H1 (cell line): ENCODE data around the gene CCDC183. TPM values are rescaled to one million over a fixed set of nuclear protein-coding genes. Genes with fewer than 3 reads are reported as not detected.

Source experiments
- CTCF ChIA-PET: fragments of 300-600 bp; sonication (Branson Sonifier 250); formaldehyde crosslinking; loops from one replicate; lab custom pipeline; 2021; ENCODE audit not compliant: partially characterized antibody; lab: Charles Lee
- POLR2A ChIA-PET: fragments of 300-600 bp; sonication (Branson Sonifier 250); formaldehyde crosslinking; loops from one replicate; lab custom pipeline; 2021; ENCODE audit warnings: inconsistent platforms; ENCODE audit not compliant: partially characterized antibody; lab: Charles Lee
- DNase-seq, 2 experiments: peaks; one replicate each; pipeline versions ENCODE4 v3.0.0 to v3.0.0-alpha.2; 2010 to 2022; ENCODE audit warnings: low spot score in 2 of 2, low read depth in 1 of 2, mixed read lengths in 1 of 2
- FAIRE-seq: peaks from 2 replicates; lab custom pipeline; 2011; peaks lifted over from hg19 to GRCh38; lab: Jason Lieb, UNC
- H2AFZ ChIP-seq: 2 replicates; pipeline ENCODE4 v1.8.1; 2012; ENCODE audit warnings: low read length, inconsistent platforms
- H2AK5ac ChIP-seq: 2 replicates; pipeline ENCODE4 v1.6.1; 2013; ENCODE audit warnings: low read depth, low read length
- H2BK120ac ChIP-seq: replicated peaks from 2 replicates; pipeline ENCODE3; 2013; ENCODE audit warnings: low read depth, low read length, inconsistent platforms
- H2BK12ac ChIP-seq: 2 replicates; pipeline ENCODE4 v1.6.1; 2013; ENCODE audit warnings: low read depth, low read length
- H2BK15ac ChIP-seq: 2 replicates; pipeline ENCODE4 v1.6.1; 2013; ENCODE audit warnings: low read length
- H2BK20ac ChIP-seq: 2 replicates; pipeline ENCODE4 v1.6.1; 2013; ENCODE audit warnings: low read length
- H2BK5ac ChIP-seq: 2 replicates; pipeline ENCODE4 v1.6.1; 2013; ENCODE audit warnings: low read depth, low read length
- H3K14ac ChIP-seq: 2 replicates; pipeline ENCODE4 v1.6.1; 2013; ENCODE audit warnings: inconsistent platforms; ENCODE audit not compliant: insufficient read length
- H3K18ac ChIP-seq: 2 replicates; pipeline ENCODE4 v1.6.1; 2013; ENCODE audit warnings: low read length; ENCODE audit errors: extremely low read depth
- H3K23ac ChIP-seq: 2 replicates; pipeline ENCODE4 v1.6.1; 2013; ENCODE audit warnings: inconsistent platforms; ENCODE audit not compliant: insufficient read length
- H3K23me2 ChIP-seq: 2 replicates; pipeline ENCODE4 v1.6.1; 2013; ENCODE audit warnings: low read depth, low read length
- H3K27ac ChIP-seq: 2 replicates; pipeline ENCODE4 v1.6.1; 2011; ENCODE audit warnings: low read depth, low read length, inconsistent platforms
- H3K27me3 ChIP-seq, 4 experiments: replicated peaks in 1 of 4; 1 replicate in 1 of 4; 2 replicates in 3 of 4; pipeline versions ENCODE4 v1.6.1 to v1.8.1; 2011 to 2013; ENCODE audit warnings: low read length in 3 of 4, mild to moderate bottlenecking in 3 of 4, inconsistent platforms in 2 of 4, mixed read lengths in 2 of 4, moderate library complexity in 1 of 4; ENCODE audit not compliant: control insufficient read depth in 3 of 4, insufficient read depth in 3 of 4; ENCODE audit errors: extremely low read depth in 1 of 4
- H3K36me3 ChIP-seq, 4 experiments: 2 replicates each; pipeline versions ENCODE4 v1.6.1 to v1.8.1; 2011 to 2013; ENCODE audit warnings: mild to moderate bottlenecking in 4 of 4, low read length in 3 of 4, moderate library complexity in 2 of 4, control low read depth in 1 of 4, inconsistent platforms in 1 of 4; ENCODE audit not compliant: insufficient read depth in 4 of 4, control insufficient read depth in 2 of 4
- H3K4ac ChIP-seq: replicated peaks from 2 replicates; pipeline ENCODE3; 2013; ENCODE audit warnings: low read length, low read depth, mixed read lengths, inconsistent platforms; ENCODE audit not compliant: insufficient read length
- H3K4me1 ChIP-seq, 4 experiments: replicated peaks in 1 of 4; 1 replicate in 1 of 4; 2 replicates in 3 of 4; pipeline versions ENCODE4 v1.6.1 to v1.8.1; 2011 to 2013; ENCODE audit warnings: low read length in 3 of 4, inconsistent platforms in 2 of 4, mixed read lengths in 1 of 4; ENCODE audit not compliant: insufficient read depth in 4 of 4, control insufficient read depth in 3 of 4
- H3K4me2 ChIP-seq, 2 experiments: 2 replicates each; pipeline versions ENCODE4 v1.6.1 to v1.8.1; 2011 to 2013; ENCODE audit warnings: low read depth in 2 of 2, low read length in 2 of 2, control low read depth in 1 of 2, inconsistent platforms in 1 of 2, mild to moderate bottlenecking in 1 of 2; ENCODE audit not compliant: insufficient read depth in 1 of 2
- H3K4me3 ChIP-seq, 4 experiments: fragments of 200-600, 300-600 bp in 1 of 4; sonication (generic), shearing (Covaris generic), sonication (Bioruptor Twin) in 1 of 4; 2 replicates each; pipeline versions ENCODE4 v1.5.1 to v1.8.1; 2011 to 2016; ENCODE audit warnings: low read length in 4 of 4, low read depth in 3 of 4, control low read depth in 2 of 4, inconsistent platforms in 2 of 4, mild to moderate bottlenecking in 2 of 4, mixed read lengths in 1 of 4, moderate library complexity in 1 of 4; ENCODE audit not compliant: insufficient read depth in 2 of 4; ENCODE audit errors: extremely low read depth in 1 of 4
- H3K56ac ChIP-seq: replicated peaks from 2 replicates; pipeline ENCODE3; 2013; ENCODE audit warnings: low read depth, mild to moderate bottlenecking, mixed read lengths, low read length, inconsistent platforms; ENCODE audit not compliant: insufficient read length
- H3K79me1 ChIP-seq: 2 replicates; pipeline ENCODE4 v1.6.1; 2013; ENCODE audit warnings: low read depth, low read length, control low read depth
- H3K79me2 ChIP-seq, 2 experiments: 2 replicates each; pipeline versions ENCODE4 v1.6.1 to v1.8.1; 2012 to 2013; ENCODE audit warnings: low read length in 2 of 2, mild to moderate bottlenecking in 2 of 2, inconsistent platforms in 1 of 2; ENCODE audit not compliant: insufficient read depth in 2 of 2, control insufficient read depth in 1 of 2
- H3K9ac ChIP-seq, 4 experiments: replicated peaks in 1 of 4; 1 replicate in 1 of 4; 2 replicates in 3 of 4; pipeline versions ENCODE4 v1.6.1 to v1.8.1; 2011 to 2013; ENCODE audit warnings: low read depth in 3 of 4, low read length in 3 of 4, control low read depth in 2 of 4, mild to moderate bottlenecking in 2 of 4, moderate library complexity in 2 of 4, inconsistent platforms in 1 of 4; ENCODE audit errors: extremely low read depth in 1 of 4
- H3K9me3 ChIP-seq, 2 experiments: 2 replicates each; pipeline versions ENCODE4 v1.6.1 to v1.8.1; 2012 to 2013; ENCODE audit warnings: mild to moderate bottlenecking in 2 of 2, moderate library complexity in 2 of 2, control low read depth in 1 of 2, inconsistent platforms in 1 of 2, low read depth in 1 of 2, low read length in 1 of 2, mixed read lengths in 1 of 2; ENCODE audit not compliant: insufficient read depth in 2 of 2
- H4K20me1 ChIP-seq, 2 experiments: replicated peaks in 1 of 2; 2 replicates each; pipeline versions ENCODE3 to v1.8.1; 2011 to 2013; ENCODE audit warnings: inconsistent platforms in 2 of 2, low read length in 2 of 2, mild to moderate bottlenecking in 1 of 2; ENCODE audit not compliant: insufficient read depth in 2 of 2, control insufficient read depth in 1 of 2
- H4K5ac ChIP-seq: 2 replicates; pipeline ENCODE4 v1.6.1; 2013; ENCODE audit warnings: low read length, low read depth, mixed read lengths, inconsistent platforms; ENCODE audit not compliant: insufficient read length
- H4K8ac ChIP-seq: 2 replicates; pipeline ENCODE4 v1.8.0; 2013; ENCODE audit warnings: mild to moderate bottlenecking, moderate library complexity, low read length, inconsistent platforms; ENCODE audit not compliant: insufficient read depth; ENCODE audit errors: extremely low read depth
- H4K91ac ChIP-seq: replicated peaks from 2 replicates; pipeline ENCODE3; 2013; ENCODE audit warnings: low read length, mixed read lengths, inconsistent platforms; ENCODE audit not compliant: insufficient read length
- ASH2L ChIP-seq: fragments of 200-600, 300-600 bp; sonication (generic); IDR thresholded peaks from one replicate; pipeline ENCODE4 v1.7.1; 2017; ENCODE audit warnings: low read length
- CHD2 ChIP-seq: IDR thresholded peaks from 2 replicates; pipeline ENCODE4 v1.6.1; 2012; ENCODE audit warnings: low read length, improper control_type of control experiment
- FOSL1 ChIP-seq: IDR thresholded peaks from 2 replicates; pipeline ENCODE4 v1.6.1; 2011; ENCODE audit warnings: mild to moderate bottlenecking, low read depth, low read length, moderate library complexity; ENCODE audit not compliant: insufficient read depth
- SUZ12 ChIP-seq: fragments of 200-600 bp; sonication (generic); IDR thresholded peaks from 2 replicates; pipeline ENCODE4 v1.6.1; 2012; ENCODE audit warnings: mild to moderate bottlenecking, inconsistent platforms, low read length, moderate library complexity, mixed read lengths
- TAF7 ChIP-seq: optimal IDR thresholded peaks from 2 replicates; pipeline ENCODE3; 2011; ENCODE audit warnings: low read depth, mild to moderate bottlenecking, inconsistent platforms, low read length, moderate library complexity, borderline replicate concordance
- TBP ChIP-seq: IDR thresholded peaks from 2 replicates; pipeline ENCODE4 v1.6.1; 2011; ENCODE audit warnings: low read depth, low read length, improper control_type of control experiment
- TEAD4 ChIP-seq: IDR thresholded peaks from 2 replicates; pipeline ENCODE4 v1.6.1; 2012; ENCODE audit warnings: low read depth, low read length, inconsistent platforms, mixed read lengths
- WGBS, 2 experiments: shearing (Covaris generic) in 1 of 2; methylation state at CpG; one replicate each; pipeline versions ENCODE4 v1.1.6 to v1.1.7; 2013 to 2015; ENCODE audit warnings: low lambda C conversion rate in 2 of 2, mixed read lengths in 2 of 2, inconsistent platforms in 1 of 2, low coverage in 1 of 2, missing lambda C conversion rate in 1 of 2; ENCODE audit not compliant: insufficient replicate concordance in 2 of 2, insufficient coverage in 1 of 2, insufficient read length in 1 of 2; ENCODE audit errors: extremely low coverage in 1 of 2, missing lambda C conversion rate in 1 of 2; 5-methylcytosine and 5-hydroxymethylcytosine counted together
- polyA plus RNA-seq, 7 experiments: library from polyadenylated mRNA; depleted of rRNA in 3 of 7; stranded (reverse) in 5 of 7; unstranded in 2 of 7; fragments of >200 nt in 5 of 7; fragments of 200-250 nt in 2 of 7; gene quantifications; 1 replicate in 5 of 7; 2 replicates in 1 of 7; 4 replicates in 1 of 7; pipeline versions ENCODE4 v1.2.1 to v1.2.3, GENCODE V29; 2011 to 2013; ENCODE audit warnings: missing spikeins in 2 of 7, mixed read lengths in 2 of 7
- total RNA-seq: library from RNA; stranded (reverse); fragmentation: NEBNext Ultra II Directional; extraction: Animal tissue kit (Norgen Biotek cat#: 25700); gene quantifications from 2 replicates; pipeline ENCODE4 v1.2.1, GENCODE V29; 2021
- TF ChIP-seq, protein P1 (sequence below): IDR thresholded peaks from 2 replicates; pipeline ENCODE4 v1.6.1; 2011; ENCODE audit warnings: low read depth, mild to moderate bottlenecking, low read length; ENCODE audit not compliant: insufficient read depth

Gene CCDC183
- total and polyA plus RNA-seq, 2 of the 8 experiments (the other 6 are each of a cell fraction or from before 2014, with no cell fraction given), result 0.51 to 1.6 TPM

DNA sequence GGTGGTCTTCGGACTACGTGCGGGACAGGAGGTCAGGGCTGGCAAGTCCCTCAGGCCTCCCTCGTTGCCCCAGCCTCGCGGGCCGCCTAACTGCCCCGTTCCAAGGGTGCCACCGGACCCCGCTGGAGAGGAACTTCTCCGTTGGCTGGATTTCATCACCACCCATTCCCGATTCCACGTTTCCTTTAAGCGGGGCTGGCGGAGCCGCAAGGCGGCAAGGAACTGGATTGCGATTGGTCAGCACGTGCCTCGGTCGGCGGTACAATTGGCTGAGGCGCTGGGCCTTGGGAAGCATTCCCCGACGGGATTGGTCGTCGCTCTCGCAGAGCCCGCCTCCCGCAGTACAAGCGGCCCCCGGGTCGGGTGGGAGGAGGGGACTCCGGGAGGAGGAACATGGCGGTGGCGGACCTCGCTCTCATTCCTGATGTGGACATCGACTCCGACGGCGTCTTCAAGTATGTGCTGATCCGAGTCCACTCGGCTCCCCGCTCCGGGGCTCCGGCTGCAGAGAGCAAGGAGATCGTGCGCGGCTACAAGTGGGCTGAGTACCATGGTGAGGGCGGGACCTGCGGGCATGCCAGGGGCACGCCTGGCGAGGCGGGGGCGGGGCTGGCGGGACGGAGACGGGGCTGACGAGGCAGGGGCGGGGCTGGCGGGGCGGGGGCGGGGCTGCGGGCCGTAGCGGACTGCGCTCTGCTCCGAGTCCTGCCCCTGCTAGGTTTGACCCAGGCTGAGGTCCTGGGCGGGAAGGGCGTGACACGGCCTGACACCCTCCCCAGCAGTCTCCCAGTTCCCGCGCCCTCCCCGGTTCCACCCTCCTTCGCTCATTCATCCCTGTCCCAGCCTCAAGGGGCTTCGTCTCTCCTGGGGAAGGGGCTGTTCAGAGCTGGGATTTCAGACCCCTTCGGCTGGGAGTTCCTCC, 53.2 kb downstream of the CCDC183 start, which contains the start of gene PHPT1:
PHPT1 (plus strand) TSS at position 372 of the 922 bp plus-strand sequence; CDS start at position 394, 22 bp downstream.
- Histone ChIP-seq H3K4ac (peak within 1 kb of the TSS; percentile 100), H4K5ac (peak within 1 kb of the TSS; percentile 100), H4K91ac (peak within 1 kb of the TSS; percentile 100), H3K23me2 (peaks cover 13% of the 10 kb centered on the region), H3K9me3 (no peaks in the 10 kb centered on the region; a peak in 1 of 4 replicates), H3K4me2 (peak within 1 kb of the TSS; percentile 75 to 98), H3K27ac (peak within 1 kb of the TSS; percentile 90), H2AK5ac (no peak within 1 kb of the TSS), H2BK120ac (peak within 1 kb of the TSS; percentile 97), H3K79me2 (no peaks in the 10 kb centered on the region), H2AFZ (no peak within 1 kb of the TSS), H2BK15ac (peak within 1 kb of the TSS; percentile 95; the same call in 1 of the 2 replicates), H3K27me3 (peaks cover 2 to 12% (median 7%) of the 10 kb centered on the region in 4 experiments; a peak in 6 of 7 replicates), H3K18ac (peak within 1 kb of the TSS; percentile 99), H2BK5ac (peak within 1 kb of the TSS; percentile 98), H3K23ac (no peak within 1 kb of the TSS), H3K9ac (peak within 1 kb of the TSS; percentile 72 to 89 (median 88)), H2BK12ac (peak within 1 kb of the TSS; percentile 1; the same call in 1 of the 2 replicates), H4K20me1 (peaks cover 7% of the 10 kb centered on the region in 2 experiments), H3K56ac (peak within 1 kb of the TSS; percentile 100), H3K14ac (peak within 1 kb of the TSS; percentile 80), H3K4me3 (peak within 1 kb of the TSS; percentile 81 to 89 (median 84)), H3K79me1 (no peaks in the 10 kb centered on the region; the same call in 1 of the 2 replicates), H3K36me3 (peaks cover 0 to 7% (median 3%) of the 10 kb centered on the region in 4 experiments; a peak in 4 of 8 replicates), H4K8ac (peak within 1 kb of the TSS; percentile 97), H3K4me1 (peaks cover 0 to 18% (median 8%) of the 10 kb centered on the region in 4 experiments; a peak in 5 of 7 replicates), H2BK20ac (no peak within 1 kb of the TSS)
- POLR2A ChIA-PET, result interaction anchor here (0.6 to 20.5 kb wide), 18 partner anchors 8 to 147 kb away, joined by 3 to 248 read pairs (median 4); partner anchors contain the start of genes AJM1, CLIC3, EDF1 and FBXW5
- WGBS, 2 experiments, result 4% methylated on average over 42 of the region's 77 CpGs; no CpG with 5 or more reads in 1 of the 2 experiments
- FAIRE-seq, result peak; percentile 94
- peak; percentile 98 for DNase-seq
- CTCF ChIA-PET, result interaction anchor here (1.2 to 2.6 kb wide), 4 partner anchors 8 to 98 kb away, joined by 4 to 7 read pairs (median 6); partner anchors contain the start of genes C8G and FBXW5
- TF ChIP-seq ASH2L (peak; percentile 55), FOSL1 (no peak), TEAD4 (peak; percentile 51; the same call in 1 of the 2 replicates), TBP (peak; percentile 80), TAF7 (peak; percentile 51), CHD2 (peak; percentile 91), SUZ12 (no peak)
- TF ChIP-seq, protein P1, sequence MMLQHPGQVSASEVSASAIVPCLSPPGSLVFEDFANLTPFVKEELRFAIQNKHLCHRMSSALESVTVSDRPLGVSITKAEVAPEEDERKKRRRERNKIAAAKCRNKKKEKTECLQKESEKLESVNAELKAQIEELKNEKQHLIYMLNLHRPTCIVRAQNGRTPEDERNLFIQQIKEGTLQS, result peak; percentile 64; the same call in 1 of the 2 replicates
